Daoy (cell line): Measurements from ENCODE around the gene ABCC12. TPM values are rescaled to one million over a fixed set of nuclear protein-coding genes. Genes with fewer than 3 reads are reported as not detected.
"Not testable (repeated sequence)": the region's sequence is repeated elsewhere in the genome, so short reads cannot be mapped to it uniquely, and the experiment has no call there.

Source experiments
- DNase-seq: peaks from one replicate; pipeline ENCODE4 v3.0.0-alpha.2; 2015; ENCODE audit warnings: low read depth
- total RNA-seq: library from RNA; depleted of rRNA; stranded (reverse); fragments of >200 nt; shearing (Covaris generic); gene quantifications from 2 replicates; pipeline ENCODE4 v1.2.3, GENCODE V29; 2014; rRNA removed

Gene ABCC12
- not detected in 2 replicates for total RNA-seq

GRCh38 chr16:48155926-48156789 lies at the start of gene ABCC12:
TSS of gene ABCC12 (minus strand) at chr16:48155993. CDS start at chr16:48146424, 9,569 bp downstream.
- no peak for DNase-seq

GRCh38 chr16:48204825-48205151 lies 49.0 kb upstream of the ABCC12 start:
- DNase-seq, result no peak

GRCh38 chr16:48203974-48204824 lies 48.4 kb upstream of the ABCC12 start:
- DNase-seq, result no peak

- DNase-seq, result no peak
Measured at GRCh38 chr16:48201515-48202201, 45.9 kb upstream of the ABCC12 start.

DNA sequence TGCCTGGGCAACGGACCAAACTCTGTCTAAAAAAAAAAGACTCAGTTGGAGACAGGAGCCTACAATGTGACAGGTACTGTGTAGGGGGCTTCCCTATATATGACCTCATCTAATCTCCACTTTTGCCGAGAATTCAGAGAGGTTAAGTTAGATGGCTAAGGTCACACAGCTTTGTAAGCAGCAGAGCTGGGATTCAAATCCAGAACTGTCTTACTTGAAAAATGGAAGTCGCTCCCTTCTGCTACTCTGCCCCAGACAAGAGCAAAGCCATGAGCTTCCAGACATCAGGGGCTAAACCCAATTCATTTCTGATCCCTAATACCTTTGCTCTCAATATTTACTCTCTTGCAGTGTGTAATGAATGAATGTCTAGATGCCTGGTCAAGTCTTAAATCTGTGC lies 41.5 kb upstream of the ABCC12 start:
- no peak for DNase-seq

DNA sequence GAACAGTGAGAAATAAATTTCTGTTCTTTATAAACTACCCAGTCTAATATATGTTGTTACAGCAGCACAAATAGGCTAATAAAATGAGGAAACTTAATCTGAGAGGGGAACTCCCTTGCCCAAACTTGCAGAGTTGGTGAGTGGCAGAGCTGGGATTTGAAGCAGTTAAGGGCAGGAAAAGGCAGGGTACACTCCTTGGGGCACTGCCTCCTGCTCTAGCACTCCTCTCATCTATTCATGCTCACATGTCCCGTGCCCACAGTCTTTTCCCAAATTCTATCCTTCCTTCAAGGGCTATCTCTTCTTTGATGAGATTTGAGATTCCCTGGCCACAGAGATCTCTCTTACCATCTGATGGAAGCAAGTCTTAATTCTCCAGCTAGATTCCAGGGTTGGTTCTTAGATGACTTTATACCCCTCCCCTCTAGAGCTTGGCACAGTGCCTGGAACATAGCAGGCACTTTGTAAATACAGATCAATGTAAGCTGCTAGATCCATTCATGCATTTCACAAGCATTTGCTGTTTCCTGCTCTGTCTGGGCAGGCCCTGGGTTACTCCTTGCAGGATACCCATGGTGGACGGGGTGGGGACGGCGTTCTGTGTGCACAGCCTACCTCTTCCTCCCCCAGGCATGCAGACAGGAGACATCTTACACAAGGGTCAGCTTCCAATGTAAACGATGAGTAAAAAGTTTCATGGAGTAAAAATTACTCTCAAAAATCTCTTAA lies 39.2 kb upstream of the ABCC12 start:
- DNase-seq, result no peak

- DNase-seq, result no peak
Measured at GRCh38 chr16:48193846-48194245, 38.1 kb upstream of the ABCC12 start.

GRCh38 chr16:48188449-48189102 lies 32.8 kb upstream of the ABCC12 start:
- no peak for DNase-seq

- no peak for DNase-seq
Measured at GRCh38 chr16:48187779-48188178, 32.0 kb upstream of the ABCC12 start.

DNA sequence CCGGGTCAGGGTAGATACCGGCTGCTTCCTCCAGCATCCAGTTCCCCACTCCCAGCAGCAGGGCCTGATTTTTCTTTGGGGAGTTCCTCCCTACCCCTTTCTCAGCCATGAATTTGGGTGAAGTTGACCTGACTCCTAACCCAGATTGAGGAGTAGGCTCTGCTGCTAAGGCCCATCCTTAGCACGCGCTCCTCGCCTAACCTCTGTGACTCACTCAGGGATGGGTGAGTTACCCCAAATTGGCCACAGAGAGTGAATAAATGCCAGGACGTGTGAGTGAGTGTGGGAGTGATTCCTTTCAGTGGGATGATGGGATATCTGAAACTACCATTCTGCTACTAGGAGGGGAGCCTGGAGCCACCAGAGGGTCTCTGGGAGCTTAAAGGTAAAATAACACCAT lies 28.9 kb upstream of the ABCC12 start:
- peak; percentile 29 for DNase-seq

DNA sequence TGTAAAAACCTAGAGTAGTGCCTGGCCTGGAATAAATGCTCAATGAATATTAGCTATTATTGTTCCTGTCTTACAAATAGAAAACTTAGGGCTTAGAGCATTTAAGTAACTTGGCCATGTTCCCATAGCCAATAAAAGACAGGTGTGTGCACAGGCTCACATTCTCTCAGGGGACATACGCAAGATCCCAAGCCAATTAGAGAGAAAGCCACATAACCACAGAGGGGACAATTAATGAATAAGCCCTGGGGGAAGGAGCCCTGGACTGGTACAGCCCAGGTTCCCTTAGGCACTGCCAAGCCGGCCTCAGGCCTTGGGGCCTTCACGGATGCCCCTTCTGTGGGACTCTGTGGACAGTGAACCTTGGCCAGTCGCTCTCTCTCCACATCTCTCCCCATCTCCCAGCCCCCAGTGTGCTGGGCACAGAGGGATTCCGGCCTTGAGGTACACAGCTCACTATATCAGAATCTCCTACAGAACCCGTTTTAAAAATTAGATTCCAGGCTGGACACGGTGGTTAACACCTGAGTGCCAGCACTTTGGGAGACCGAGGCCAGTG lies 27.3 kb upstream of the ABCC12 start:
- no peak for DNase-seq

DNA sequence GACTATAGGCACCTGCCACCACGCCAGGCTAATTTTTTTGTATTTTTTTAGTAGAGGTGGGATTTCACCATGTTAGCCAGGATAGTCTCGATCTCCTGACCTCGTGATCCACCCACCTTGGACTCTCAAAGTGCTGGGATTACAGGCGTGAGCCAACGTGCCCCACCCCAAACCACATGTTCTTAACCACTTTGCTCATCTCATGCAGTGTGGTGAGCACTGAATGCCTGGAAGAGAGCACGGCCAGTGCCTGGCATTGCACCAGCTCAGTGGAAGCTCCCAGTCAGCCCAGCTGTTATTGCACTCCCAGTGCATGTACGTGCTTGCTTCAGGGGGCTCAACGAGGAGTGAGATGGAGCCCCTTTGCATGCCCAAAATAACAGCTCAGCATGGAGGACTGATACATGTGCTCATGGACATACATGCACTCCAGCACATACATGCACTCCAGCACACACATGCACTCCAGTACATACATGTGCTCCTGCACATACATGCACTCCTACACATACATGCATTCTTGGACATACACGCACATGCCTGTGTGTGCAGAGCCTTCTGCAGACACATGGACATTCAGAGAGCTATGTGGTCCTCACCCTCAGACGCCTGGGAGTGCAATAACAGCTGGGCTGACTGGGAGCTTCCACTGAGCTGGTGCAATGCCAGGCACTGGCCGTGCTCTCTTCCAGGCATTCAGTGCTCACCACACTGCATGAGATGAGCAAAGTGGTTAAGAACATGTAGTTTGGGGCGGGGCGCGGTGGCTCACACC lies 26.1 kb upstream of the ABCC12 start:
- not testable (repeated sequence) for DNase-seq

DNA sequence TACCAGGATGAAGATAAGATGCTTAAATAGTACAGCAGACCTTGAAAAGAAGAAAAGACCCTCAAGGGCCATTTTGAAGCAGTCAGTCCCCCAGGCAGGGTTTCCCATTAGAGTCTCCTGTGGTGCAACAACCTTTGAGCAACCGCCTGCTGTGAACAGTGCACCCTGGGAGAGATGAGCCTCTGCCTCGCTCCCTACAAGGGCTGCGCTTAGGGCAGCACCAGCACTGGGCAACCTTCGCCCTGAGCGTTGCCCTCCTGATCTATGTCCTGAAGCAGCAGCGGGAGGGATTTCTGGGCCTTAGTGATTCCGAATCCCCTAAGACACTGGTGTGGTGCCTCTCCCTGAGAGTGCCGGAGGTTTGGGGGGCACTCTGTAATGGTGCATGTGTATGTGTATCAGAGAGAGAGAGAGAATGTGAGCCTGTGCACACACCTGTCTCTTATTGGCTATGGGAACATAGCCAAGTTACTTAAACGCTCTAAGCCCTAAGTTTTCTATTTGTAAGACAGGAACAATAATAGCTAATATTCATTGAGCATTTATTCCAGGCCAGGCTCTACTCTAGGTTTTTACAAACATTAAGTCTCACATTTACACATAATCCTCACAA lies 25.2 kb upstream of the ABCC12 start:
- no peak for DNase-seq

DNA sequence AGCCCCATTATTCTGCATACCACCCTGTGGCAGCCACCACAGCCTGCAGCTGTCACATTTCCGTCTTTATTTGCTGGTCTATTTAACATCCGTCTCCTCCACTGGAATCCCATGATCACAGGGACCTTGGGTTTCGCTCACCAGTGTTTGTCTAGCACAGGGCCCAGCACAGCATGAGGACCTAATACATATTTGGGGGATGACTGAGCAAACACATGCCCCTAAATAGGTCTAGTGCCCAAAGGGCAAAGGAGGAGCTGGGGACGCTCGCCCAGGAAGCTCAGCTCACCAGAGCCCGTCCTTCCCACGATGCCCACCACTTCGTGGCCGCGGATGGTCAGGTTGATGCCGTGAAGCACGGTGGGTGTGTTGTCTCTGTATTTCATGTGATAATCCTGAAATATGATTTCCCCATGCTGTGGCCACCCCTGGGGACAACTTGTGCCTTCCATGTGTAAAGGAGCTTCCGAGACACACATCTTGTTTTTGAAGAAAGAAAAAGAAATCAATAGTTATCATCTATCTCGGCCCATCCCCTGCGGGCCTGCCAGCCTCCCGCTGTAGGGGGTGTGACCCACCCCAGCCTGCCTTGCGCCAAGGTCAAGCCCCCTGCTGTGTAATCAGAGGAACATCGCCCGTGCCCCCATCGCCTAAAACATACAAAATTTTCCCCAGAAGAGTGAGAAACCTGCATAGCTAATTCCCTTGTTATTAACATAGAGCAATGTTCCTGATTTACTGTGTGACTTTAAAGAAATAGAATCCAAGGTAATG lies 21.0 kb upstream of the ABCC12 start:
- DNase-seq, result no peak

GRCh38 chr16:48173889-48174288 lies 18.1 kb upstream of the ABCC12 start:
- DNase-seq, result no peak

- DNase-seq, result no peak
Measured at GRCh38 chr16:48172682-48173081, 16.9 kb upstream of the ABCC12 start.

- DNase-seq, result no peak
Measured at GRCh38 chr16:48169896-48170295, 14.1 kb upstream of the ABCC12 start.

DNA sequence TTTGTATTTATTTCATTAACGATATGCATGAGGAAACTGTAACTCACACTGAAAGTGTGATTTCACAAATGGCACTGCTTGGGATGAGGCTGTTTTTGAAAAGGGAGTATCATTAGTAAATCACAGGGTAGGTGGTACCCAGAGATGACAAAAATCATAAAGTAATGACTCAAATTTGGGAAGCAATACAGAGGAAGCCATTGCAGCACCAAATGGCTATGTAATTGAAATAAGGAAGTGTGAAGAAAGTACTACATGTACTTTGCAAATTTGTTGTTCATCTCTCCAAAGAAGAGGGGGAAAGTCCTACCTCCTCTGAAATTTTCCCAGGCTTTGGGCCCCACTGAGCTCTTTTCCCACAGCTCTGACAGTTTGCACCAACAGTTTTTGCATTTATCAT lies 12.3 kb upstream of the ABCC12 start:
- DNase-seq, result no peak

GRCh38 chr16:48166617-48167016 lies 10.8 kb upstream of the ABCC12 start:
- not testable (repeated sequence) for DNase-seq
